GOT3 (cell line): ENCODE results near the gene NLGN1.
"Not testable (repeated sequence)": the region's sequence is repeated elsewhere in the genome, so short reads cannot be mapped to it uniquely, and the experiment has no call there.

Source experiments
- DNase-seq: peaks from one replicate; lab custom pipeline; 2025; ENCODE audit warnings: mixed read lengths; lab: John Stamatoyannopoulos, UW

Gene NLGN1

GRCh38 chr3:173397161-173398110, at the start of gene NLGN1:
TSS of gene NLGN1 (plus strand) at chr3:173397744.
- DNase-seq: no peak

- no peak for DNase-seq
Observed at GRCh38 chr3:173351886-173352285, 45.7 kb upstream of the NLGN1 start.

- not testable (repeated sequence) for DNase-seq
Observed at GRCh38 chr3:173353137-173353536, 44.4 kb upstream of the NLGN1 start.

DNA sequence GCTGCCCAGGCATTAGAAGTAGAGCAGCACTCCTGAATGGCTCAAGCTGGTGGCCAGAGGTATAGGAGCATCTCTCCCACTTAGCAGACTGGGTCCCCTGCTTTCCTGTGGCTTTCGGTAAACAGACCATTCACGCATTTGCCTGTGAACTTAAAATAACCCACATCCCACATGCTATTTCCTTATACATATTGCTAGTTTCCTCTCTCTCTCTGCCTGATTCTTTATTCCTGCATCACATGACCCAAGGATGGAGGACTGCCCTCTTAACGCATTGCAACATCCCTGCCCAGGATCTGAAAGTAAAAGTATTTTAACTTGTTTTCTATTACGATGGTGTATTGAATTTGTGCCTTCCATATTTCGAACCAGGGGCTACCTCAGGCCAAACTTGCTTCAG, 43.4 kb upstream of the NLGN1 start:
- no peak for DNase-seq

DNA sequence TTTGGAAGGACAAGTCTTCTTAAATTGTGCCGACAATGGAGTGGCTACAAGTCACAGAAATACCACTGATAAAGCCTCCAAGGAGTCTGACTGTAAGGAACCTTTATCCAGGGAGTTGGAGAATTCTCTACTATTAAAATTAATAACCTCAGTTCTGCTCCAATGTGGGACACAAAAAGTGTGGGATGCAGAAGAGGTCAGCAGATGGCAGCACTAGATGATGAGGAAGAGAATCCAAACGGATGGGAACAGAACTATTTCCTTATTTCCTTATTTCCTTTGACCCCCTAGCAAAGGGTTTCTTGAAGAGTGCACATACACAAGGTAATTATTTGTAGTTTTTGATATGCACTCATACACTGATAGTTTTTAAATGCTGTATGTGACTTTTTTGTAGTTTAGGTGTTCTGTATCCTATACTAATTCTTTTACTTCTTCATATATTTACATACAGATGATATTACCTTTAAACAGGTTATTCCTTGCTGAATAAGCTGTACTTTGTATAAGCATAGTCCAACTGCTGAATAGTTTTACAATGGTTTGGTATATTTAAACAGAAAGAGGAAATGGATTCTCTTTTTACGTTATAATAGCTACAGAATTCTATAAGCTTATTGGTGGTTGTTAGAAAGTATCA, 25.6 kb upstream of the NLGN1 start:
- no peak for DNase-seq

- DNase-seq: no peak
Observed at GRCh38 chr3:173380681-173381080, 16.9 kb upstream of the NLGN1 start.

DNA sequence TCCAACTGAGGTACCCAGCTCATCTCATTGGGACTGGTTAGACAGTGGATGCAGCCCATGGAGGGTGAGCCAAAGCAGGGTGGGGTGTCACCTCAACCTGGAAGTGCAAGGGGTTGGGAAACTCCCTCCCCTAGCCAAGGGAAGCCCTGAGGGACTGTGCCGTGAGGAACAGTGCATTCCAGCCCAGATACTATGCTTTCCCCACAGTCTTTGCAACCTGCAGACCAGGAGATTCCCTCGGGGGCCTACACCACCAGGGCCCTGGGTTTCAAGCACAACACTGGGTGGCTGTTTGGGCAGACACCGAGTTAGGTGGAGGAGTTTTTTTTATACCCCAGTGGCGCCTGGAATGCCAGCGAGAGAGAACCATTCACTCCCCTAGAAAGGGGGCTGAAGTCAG, 15.6 kb upstream of the NLGN1 start:
- DNase-seq: not testable (repeated sequence)

DNA sequence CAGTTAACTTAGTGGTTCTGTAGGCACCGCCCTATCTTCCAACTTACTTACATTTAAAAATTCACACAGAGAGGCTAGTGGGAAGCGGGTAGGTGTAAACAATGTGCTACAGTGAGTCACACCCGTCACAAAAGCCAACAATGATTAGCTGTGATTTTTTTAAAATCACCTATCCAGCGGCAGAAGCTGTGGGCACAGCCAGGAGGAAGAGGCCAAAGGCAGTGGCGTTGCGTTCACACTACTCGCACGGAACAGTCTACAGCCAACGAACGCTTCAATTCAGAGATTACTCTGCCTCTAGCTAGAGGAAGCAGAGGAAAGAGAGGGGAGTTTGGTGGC, 2.5 kb upstream of the NLGN1 start:
- no peak for DNase-seq

DNA sequence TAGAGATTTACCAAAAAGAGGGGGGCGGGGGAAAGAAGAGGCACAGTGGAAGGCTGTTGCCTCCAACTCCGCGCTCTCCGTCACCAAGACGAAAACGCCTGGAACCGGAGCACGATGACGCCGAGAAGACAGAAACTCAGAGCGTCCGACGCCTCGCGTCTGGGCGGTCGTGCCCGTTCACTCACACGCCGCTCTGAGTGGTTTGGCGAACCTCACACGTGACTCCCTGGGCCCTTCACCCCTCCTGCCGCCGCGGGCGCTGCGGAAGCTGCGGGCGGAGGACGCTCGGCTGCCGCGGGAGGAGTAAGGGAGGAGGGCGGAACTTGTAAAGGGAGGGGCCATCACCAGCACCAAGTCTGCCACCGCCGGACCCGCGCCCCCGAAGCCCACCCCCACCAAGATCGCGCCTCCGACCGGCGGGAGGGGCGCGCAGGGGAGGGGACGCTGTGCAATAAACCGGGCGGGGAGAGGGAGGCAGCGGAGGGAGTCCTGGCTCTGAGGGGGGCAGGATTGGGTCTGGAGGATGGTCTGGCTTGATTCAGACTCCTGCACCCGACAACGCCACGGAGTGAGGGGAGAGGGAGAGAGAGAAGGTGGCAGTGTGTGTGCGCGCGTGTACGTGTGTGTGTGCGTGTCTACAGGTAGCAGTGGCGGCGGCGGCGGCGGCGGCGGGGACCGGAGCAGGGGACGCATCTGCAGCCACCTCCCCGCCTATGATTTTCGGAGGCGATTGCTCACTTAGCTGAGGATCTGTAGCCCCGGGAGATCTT, 1.9 kb upstream of the NLGN1 start:
- peak; percentile 28 for DNase-seq

DNA sequence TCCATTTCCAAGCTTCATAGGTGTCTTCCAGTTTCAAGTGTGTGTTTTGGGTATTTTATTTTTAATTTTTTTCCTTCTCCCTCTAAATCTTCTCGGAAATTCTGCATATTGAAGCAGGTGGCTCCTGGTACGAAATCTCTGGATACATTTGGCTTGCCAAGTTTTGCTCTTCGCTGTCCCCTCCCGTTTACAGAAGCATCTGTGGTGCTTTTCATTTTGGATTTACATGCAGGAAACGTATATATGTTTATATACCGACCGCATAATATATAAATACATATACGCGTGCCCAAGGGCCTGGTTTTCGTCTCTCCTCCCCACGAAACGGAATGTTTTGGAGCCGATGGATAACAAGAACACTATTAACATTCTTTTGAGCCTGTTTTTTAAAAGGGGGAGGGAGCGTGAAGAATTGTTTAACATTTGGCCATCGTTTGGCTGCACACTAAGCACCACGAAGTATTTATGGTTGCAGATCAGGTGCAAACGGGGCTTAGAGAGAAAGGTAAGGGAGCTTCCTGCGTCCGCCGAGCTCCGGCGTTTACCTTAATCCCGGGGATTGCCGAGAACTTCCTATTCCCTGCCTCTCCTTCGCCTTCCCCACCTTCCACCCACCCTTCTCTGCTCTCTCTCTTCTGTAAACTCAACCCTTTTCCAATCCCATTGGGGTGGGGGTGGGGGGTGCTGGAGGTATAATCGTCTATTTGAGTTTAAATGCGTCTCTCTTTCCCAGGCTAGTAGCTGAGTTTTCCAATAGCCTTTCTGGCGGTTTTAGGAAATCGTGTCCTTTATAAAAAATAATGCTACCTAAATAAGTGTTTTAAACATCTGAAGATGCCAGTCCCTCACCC, 1.1 kb upstream of the NLGN1 start:
- DNase-seq: no peak

- DNase-seq: no peak
Observed at GRCh38 chr3:173398111-173398479, 551 bp downstream of the NLGN1 start.

GRCh38 chr3:173399044-173399443, 1.5 kb downstream of the NLGN1 start:
- no peak for DNase-seq

DNA sequence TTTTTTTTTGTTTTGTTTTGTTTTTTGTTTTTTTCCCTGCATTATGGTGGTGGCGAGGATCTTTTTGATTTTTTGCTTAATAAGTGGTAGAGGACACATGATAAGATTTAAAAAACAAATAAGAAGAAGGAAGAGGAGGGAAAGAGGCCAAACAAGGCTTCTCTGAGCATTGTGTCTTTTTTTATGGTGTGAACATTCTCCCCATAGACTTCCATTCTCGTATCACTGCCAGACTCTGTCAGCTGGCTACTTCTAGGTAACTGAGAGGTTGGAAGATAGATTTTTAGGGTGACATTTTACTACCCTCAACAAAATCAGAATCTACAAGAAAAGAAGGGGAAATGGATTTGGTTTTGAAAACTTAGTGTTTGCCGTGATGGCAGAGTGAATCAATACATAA, 3.8 kb downstream of the NLGN1 start:
- DNase-seq: no peak

DNA sequence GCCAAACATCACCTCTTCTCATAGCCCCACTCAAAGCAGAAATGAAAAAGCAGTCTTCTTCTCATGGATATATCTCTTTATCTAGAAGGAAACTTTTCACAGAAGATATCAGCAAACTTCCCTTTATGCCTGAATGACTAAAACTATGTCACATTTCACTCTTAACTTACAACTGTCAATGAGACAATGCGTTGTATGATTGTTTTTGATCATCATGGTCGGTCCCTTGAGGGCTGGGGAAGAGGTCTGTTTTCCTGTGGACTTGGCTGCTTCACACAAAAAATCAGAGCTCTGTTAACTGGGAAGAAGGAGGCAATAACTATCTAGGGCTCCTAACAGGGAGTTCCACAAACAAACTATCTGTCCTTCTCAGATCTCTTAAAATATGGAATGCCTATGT, 5.1 kb downstream of the NLGN1 start:
- DNase-seq: no peak

DNA sequence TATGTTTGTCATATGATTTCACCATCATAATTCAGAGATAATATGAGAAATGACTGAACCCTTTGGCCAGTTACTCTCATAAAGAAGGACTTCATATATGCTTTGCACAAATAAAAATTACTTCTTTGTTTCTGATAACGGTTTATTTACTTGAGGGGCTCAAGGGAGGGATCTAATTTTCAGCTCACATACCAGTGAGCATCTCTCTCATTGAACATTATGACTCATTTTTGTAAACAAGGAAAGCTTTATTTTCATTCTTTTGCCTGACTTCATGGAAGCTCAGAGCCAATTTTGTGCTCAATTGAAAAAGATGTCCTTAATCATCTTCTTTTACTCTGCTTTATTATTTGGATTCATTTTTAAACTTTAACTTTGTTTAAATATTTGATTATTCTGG, 5.8 kb downstream of the NLGN1 start:
- DNase-seq: no peak

- DNase-seq: no peak
Observed at GRCh38 chr3:173404156-173404555, 6.6 kb downstream of the NLGN1 start.

- DNase-seq: no peak
Observed at GRCh38 chr3:173410436-173410835, 12.9 kb downstream of the NLGN1 start.

DNA sequence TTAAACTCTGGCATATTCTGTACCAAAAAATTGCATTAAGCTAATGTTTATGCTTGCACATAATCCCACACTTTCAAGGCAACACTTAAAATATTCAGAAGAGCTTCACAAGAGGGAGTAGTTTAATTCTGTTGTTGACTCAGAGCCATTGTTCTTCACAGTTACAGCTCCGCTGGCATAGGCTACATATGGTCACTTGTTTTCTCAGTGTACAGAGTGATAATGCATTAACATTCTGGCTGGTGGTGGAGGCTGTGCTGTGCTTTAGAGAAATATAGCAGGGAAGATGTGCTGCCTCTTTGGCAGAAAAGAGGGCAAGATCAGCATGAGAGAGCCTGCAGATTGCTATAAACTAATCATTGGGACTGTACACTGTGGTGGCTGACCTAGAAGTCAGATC, 13.3 kb downstream of the NLGN1 start:
- no peak for DNase-seq

- DNase-seq: no peak
Observed at GRCh38 chr3:173411375-173411973, 13.9 kb downstream of the NLGN1 start.

DNA sequence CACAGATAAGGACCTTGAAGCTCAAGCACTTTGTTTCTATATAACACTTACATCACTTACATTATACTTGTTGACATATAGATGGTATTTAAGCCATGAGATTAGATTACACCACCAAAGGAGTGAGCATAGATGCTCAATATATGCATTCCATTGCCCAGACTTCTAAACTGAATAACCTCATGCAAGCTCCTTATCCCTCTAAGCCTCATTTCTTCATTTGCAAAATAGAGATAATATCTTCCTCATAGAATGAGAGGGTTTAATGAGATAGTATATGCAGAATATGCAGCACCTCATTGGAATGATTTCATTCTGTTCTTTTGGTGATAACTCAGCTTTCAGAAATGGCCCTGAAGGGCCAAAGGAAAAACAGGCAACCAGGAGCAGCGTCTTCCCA, 18.5 kb downstream of the NLGN1 start:
- DNase-seq: no peak

GRCh38 chr3:173429076-173429475, 31.5 kb downstream of the NLGN1 start:
- DNase-seq: no peak
